SIG-M5 treated with dmso at 0.1 percent for 504 hours (cell line): ENCODE data around the gene GANAB.
"Not testable (repeated sequence)": the region's sequence is repeated elsewhere in the genome, so short reads cannot be mapped to it uniquely, and the experiment has no call there.

Experiments used
- DNase-seq: peaks from one replicate; lab custom pipeline; 2025; ENCODE audit not compliant: unreplicated experiment; lab: John Stamatoyannopoulos, UW

GANAB gene

DNA sequence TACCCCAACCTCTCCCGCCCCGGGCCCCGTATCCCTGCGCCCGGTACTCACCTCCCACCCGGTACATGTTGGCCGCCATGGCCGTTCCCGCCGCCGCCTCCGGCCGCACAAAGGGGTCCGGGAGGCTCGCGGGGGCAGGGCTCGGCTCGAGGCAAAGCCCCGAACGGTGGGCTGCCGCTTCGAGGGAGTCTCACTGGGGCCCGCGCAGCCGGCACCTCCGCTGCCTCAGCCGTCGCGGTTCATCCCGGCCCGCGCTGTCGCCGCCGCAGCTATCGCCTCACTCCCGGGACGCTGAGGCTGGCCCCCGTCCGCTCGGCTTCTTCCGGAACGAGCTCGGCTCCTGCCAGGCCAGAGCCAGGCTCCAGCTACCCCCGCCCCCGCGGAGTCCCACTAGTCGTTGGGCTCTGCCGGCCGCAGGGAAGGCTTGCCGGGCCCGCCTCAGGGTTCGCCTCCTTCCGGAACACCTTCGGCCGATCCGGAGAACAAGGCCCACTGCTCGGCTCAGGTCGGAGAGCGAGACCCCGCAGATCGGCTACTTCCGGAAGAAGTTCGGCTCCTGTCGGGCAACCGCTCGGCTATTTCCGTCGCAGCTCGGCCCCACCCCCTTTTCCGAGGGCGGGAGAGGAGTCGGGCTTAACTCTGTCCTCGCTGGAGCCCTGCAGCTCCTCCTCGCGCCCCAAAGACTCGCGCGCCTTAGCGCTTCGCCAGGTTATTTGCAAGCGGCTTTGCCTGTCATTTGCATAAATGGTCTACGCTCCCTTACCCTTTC is 44.9 kb downstream of the GANAB start, which contains the start of gene MTA2:
MTA2 (minus strand) TSS at position 494 of the 769 bp plus-strand sequence; CDS start at position 79, 415 bp downstream.
- peak; percentile 98 for DNase-seq

DNA sequence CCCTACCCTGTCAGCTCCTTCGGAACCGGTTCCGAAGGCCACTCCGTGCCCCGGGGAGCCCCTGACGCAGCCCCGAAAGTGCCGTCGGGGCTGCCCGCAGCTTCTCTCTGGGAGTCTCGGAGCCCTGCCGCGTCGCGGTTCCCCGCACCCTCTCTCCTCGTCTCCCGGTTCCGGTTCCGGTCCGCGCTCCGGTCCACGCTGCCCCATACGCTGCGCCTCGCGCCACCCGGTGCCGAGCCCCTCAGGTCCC is 45.4 kb downstream of the GANAB start:
- DNase-seq: peak; percentile 10

DNA sequence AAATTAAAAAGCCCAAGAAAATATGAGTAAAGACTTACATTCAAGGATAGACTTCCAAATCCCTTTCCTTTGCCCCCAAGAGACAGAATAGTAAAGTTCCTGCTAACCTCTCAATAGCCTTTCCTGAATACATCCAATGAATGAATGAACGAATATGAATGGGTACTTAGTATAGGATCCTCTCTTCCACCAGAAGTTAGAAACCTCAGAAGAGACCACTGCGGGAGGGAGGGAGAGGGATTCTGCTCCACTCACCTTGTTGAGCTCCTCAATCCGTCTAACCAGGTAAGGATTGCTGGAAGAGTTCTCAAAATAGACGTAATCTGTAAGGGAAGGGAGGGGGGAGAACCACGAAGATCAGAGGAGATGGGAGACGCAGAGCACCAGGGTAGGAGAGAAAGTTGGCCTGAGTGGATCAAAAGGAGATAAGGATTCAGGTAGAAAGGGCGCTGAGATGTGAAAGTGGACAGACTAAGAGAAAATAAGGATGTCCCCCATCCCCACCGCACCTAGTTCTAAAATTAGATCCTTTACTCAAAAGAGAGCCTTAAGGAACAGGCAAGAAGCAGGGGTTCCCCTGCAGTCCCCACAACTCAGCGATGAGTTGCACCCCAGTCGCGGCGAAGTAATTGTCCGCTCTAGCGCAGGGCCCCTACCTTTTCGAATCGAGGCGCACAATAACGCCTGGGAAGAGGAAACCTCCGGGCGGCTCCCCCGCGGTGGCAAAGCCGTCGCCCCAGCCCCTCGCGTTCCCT is 45.9 kb downstream of the GANAB start:
- peak; percentile 14 for DNase-seq

DNA sequence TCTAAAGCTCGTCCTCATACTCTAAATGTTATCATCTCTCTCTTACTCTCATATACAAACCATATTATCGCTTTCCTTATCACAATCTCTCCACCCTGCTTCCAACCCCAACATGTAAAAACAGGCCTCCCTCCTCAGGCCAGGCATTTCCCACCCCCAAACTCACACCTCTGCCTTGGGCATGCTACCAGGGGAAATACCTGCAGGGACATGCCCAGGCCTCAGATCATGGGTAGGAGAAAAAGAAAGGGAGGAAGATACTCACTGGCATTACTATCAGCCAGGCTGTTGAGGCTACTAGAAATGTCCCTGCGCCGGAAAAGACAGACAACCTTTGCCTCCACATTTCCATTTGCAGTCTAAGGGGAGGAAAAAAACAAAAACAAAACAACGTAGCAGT is 46.5 kb downstream of the GANAB start:
- no peak for DNase-seq

DNA sequence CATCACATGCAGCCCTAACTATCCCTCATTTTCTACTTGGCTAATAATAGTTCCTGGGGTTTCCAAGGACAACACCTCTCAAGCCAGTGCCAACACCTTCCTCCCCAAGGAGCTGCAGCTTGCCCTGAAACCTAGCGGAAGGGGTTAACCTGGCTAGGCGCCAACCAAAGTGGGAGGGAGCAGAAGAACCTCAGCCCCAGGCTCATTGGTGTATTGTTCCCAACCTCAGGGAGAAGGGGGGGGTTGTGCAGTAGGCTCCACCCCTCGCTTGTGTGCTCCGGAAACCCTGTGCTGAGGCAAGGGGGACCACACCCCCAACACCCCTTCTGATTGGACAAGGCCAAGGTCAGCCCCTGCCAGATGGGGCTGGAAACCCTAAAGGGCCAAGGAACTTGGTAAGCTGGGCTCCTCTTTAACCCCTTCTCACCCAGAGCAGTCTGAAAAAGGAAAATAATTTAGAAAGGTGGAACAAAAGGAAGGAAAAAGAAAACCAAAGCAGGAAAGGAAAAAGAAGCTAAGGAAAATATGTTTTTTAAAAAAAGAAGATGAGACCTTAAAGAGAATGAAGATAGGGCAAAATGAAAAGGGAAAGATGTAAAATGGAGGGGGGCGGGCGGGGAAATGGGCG is 47.2 kb downstream of the GANAB start:
- peak; percentile 95 for DNase-seq

DNA sequence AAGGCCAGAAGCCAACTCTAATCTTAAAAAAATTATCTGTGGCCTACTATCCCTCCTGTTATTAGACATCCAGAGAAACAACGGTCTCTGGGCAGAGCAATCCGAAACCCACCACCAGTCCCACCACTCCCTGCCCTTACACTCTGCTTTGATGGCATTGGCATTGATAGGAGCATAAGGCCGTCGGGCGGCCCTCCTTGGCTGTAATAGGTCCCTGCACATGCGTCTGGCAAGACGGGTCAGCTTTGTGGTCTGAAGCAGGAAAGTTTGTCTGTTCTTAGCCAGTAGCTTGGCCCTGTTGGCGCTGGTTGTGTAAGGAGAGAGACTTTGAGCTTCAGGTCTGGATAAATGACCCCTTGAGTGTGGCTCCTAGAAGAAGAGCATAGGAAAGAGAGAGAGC is 51.3 kb downstream of the GANAB start:
- DNase-seq: no peak

DNA sequence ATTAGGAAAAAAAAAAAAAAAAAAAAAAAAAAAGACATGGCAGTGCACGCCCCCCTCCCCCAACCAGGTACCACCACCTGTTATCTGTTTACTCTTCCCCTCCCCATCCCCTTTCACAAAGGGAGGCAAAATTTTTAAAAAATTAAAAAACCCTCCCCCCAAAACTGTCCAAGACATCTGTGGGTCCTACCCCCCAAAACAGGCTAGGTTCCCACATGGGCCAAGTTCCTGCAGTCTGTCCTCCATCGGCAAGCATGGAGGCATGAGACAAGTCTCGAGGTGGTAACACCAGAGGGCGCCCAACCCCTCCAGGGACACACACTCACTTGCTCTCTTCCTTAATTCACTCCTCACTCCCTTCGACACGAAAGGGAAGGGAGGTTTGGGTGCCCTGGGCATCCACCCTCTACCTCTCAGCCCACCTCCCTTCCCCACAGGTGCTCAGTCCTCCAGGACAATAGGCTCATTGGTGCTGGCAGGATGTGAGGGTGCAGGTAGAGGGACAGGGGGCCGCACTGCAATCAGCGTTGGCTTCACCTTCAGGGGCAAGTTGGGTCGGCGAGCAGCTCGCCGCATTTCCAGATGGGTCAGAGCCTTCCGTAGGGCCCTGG is 52.9 kb downstream of the GANAB start:
- peak; percentile 81 for DNase-seq

DNA sequence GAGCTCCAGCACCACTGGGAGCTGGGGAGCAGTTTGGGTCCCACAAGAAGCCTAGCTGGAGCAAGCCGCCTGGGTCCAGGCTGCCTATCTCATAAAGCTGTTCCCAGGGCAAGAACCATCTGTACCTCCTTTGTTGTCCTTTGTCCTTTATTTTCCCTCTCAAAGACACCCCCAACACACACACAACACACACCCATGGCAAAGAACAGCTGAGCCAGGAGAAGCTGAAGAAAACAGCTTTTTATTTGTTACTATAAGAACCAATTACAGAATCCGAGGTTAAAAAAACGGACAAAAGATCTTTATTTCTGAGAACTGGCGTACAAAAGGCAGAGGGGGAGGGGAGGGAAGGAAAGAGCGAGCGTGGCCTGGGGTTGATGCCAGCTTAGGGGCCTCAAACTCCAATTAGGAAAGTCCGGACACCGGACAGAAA is 53.4 kb downstream of the GANAB start:
- no peak for DNase-seq

DNA sequence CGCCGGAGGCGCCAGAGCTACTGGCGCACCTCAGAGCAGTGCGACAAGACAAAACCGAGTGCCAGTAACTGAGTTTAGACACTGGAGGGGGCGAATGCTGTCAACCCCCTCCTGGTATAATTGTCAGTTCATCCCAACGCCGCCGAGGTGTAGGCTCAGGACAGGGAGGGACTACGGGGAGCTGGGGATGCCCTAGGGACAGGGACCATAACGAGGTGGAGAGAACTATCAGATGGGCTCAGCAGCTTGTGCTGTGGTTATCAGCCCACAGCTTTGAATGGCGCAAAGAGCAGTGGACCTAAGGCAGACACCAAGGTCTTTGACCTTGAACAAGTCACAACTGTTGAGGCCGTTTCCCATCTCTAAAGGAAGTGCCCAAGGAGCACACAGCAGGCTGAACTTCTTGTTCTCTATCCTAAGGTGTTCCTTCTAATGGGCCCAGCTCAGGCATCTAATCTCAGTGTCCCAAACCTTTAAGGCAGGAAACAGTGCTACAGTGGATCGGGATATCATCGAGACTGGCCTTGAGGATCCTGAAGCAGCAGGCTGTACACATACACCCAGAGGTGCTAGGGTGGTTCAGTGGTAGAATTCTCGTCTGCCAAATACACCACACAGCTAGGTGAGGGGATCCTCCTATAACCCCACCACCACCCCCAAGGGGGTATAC is 54.1 kb downstream of the GANAB start:
- no peak for DNase-seq

DNA sequence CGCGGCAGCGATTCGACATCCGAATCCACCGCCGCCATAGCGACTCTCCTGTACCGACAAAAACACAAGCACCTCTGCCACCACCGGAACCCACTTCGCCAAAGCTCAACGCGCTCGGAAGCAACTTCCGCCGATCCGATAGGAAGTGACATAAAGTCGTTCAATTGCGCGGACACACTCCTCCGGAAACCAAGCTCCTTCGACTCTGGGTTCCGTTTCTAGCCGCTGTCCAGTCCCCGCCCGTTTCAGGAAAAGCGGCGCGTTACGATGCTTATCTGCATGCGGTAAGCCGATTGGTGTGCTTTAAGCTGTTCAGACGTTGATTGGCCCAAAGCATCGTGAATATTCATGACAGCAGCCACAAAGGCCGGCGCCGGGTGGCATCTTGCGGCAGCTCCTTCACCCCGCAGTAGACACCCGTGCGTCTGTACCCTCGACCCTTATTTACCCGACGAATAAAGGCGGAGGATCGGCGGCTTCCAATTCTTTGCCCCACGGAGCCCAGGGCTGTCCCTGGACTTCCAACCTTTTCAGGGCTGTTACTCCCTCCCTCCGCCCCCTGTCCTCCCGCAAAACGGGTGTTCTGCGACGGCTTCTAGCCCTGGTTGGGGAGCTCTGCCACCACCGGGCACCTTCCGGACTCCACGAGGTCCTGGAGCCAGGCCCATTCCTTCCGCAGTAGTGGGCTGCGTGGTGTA is 54.8 kb downstream of the GANAB start, which contains the start of gene TUT1:
TUT1 (minus strand) TSS at position 76 of the 698 bp plus-strand sequence; CDS start at position 38, 38 bp downstream.
- peak; percentile 99 for DNase-seq

DNA sequence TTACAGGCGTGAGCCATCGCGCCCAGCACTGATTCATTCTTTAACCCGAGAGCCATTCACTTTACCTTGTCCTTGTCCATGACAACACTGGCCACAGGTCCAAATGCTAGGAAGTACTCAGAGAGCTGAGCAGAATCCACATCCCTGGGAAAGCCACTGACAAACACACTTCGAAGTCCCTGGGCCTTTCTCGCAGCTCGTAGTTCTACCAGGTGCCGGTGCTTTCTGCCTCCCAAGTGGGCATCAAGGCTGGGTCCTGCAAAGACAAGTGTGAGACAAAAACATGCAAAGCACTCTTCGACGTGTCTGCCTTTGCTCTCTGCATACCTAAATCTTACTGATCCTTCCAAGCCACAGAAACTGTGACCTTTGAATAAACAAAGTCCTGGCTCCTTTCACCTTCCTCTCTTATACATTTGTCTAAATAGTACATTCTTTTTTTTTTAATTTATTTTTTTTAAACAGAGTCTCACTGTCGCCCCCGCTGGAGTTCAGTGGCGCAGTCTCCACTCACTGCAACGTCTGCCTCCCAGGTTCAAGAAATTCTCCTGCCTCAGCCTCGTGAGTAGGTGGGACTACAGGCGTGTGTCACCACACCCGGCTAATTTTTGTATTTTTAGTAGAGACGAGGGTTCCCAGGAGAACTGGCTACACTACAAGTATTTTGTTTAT is 57.3 kb downstream of the GANAB start:
- no peak for DNase-seq

DNA sequence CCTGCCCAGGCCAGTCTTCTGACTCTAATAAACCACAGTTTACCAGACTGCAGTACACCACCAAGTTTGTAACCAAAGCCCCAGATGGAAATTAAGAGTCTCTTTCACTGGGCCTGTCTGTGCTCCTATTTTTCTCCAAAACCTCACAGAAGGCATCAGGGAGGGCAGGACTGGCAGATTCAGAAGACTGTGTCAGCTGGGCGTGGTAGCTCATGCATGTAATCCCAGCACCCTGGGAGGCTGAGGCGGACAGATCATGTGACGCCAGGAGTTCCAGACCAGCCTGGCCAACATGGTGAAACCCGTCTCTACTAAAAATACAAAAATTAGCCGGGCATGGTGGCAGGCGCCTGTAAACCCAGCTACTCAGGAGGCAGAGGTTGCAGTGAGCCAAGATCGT is 61.1 kb downstream of the GANAB start:
- DNase-seq: not testable (repeated sequence)

DNA sequence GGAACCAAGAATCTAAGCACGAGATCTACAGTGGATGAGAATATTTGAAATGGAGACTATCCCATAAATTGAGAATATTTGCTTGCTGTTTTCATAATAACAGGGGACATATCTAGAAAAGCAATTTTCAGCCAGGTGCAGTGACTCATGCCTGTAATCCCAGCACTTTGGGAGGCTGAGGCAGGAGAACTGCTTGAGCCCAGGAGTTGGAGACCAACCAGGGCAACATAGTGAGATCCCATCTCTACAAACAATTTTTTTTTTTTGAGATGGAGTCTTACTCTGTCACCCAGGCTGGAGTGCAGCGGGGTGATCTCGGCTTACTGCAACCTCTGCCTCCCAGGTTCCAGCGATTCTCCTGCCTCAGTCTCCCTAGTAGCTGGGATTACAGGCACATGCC is 64.7 kb downstream of the GANAB start:
- DNase-seq: not testable (repeated sequence)

DNA sequence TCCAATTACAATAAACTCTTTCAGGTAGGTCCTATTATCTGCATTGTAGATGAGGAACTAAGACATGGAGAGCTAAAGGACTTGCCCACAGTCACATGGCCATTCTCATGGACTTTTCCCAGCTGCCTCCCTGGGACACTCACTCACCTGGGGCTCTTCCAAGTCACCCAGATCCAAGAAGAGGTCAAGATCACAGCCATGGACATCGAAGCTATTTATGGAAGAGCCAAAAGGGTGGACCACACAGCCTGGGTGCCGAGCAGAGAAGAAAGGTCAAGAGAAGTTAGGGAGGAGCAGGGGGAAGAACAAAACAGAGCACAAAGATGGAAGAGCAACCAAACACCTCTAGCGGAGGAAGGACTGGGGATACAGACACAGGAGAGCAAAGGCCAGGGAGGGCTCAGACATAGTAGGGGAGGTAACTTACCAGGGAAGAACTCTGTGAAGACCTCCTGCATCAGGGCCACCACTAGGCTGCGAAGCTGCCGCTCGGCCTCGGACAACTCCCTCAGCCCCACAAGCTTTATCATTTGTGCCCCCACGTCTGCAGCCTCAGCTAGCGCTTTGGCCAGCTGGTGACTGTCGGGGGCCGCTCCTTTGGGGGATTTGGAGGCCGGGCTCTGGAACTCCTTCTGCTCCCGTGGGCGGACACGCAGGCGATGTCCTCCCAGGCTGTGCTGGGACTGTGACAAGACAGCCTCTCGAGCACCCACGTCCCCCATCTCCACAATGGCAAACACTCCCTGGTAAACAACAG is 65.3 kb downstream of the GANAB start:
- DNase-seq: no peak

DNA sequence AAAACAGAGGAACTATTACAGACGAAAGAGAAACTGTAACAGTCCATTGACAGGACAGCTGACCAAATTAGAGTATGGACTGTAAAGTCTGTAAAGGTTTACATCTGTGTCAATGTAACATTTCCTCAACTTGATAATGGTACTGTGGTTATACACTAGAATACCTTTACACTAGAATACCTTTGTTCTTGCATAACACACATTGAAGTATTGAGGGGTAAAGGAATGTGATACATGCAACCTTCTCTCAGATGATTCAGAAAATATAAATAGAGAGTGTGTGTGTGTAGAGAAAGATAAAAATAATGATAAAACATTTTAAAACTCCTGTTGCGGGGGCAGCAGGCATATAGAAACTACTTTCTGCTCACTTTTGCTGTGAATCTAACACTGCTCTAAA is 67.2 kb downstream of the GANAB start:
- DNase-seq: no peak

DNA sequence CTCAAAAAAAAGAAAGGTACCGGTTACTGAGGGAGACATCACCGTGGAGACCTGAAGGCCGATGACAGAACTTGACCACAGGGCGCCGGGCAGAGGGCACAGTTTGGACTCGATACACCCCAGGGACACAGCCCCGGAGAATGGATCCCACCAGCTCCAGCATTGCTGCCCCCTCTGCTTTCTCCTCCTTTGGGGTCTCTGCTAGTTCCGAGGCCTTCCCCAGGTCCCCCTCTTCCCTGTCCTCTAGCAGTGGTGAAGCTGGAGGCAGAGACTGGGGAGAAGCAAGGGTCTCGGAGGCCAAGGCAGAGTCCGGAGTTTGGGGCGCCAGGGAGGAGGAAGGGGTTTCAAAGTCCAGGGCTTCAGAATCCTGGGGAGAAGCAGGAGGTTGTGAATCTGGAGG is 67.9 kb downstream of the GANAB start:
- no peak for DNase-seq

DNA sequence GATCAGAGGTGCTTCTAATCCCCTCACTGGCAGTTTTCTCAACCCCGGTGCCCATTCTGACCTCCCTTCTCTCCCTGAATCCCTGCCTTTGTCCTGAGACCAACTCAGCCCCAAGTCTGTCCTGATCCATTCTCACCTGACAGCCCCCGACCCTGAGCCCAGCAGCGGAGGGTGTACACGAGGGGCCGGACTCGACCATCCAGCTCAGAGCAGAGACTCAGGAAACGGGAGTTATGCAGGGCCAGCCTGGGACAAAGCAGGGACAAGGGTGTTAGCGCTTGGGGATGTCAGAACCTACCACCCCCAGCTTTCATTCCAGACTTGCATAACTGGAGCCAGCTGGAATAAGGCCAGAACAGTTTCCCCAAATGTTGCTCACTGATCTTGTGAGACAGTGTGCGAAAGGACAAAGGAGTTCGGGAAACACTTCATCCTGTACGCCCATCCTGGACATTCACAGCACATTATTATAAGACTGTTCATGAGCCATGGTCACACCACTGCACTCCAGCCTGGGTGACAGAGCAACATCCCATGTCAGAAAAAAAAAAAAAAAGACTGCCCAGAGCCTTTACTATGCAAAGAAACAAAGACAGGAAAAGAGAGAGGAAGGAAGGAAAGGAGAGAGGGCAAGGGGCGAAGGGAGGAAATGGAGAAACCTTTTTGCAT is 69.2 kb downstream of the GANAB start:
- DNase-seq: no peak

DNA sequence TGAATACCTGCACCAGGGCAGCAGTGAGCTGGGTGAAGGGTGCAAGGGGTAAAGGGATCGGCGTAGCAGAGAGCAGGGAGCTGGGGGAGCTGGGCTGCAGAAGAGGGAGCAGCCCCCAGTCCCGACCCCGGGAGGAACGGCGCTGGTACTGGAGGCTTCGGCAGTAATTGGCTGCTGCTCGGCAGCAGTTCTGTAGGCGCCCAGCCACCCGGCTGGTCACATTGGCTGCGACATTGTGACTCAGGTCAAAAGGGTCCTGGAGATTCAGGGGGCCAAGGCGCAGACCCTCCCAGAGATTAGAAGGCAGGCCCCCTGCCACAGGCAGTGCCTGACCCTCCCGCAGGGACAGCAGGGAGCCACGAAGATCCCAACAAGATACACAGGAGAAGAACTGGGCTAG is 70.6 kb downstream of the GANAB start:
- DNase-seq: no peak

DNA sequence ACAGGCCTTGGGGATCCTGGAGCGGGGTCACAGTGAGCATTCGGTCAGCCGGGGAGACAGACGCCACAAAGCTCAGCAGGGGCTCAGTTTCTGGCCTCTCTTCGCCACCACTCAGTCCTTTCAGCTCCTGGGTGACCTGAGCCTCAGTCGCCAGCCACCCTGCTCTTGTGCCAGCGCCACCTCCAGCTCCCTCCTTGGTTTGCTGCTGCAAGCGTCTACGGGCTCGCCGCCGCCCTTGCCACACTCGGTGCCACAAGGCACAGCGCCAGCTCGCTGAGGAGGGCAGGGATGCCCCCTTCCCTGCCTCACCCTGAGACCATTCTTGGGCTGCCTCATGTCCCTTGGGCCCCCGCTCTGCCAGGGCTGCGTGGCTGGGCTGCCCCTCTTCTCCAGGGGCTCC is 71.3 kb downstream of the GANAB start:
- no peak for DNase-seq
